NCI-H2196 treated with DMSO at 0.1 percent for 48 hours (cell line): Measurements from ENCODE around the gene RPS17.

Experiments used
- DNase-seq: peaks from one replicate; lab custom pipeline; 2025; ENCODE audit not compliant: unreplicated experiment; lab: John Stamatoyannopoulos, UW

Gene RPS17

DNA sequence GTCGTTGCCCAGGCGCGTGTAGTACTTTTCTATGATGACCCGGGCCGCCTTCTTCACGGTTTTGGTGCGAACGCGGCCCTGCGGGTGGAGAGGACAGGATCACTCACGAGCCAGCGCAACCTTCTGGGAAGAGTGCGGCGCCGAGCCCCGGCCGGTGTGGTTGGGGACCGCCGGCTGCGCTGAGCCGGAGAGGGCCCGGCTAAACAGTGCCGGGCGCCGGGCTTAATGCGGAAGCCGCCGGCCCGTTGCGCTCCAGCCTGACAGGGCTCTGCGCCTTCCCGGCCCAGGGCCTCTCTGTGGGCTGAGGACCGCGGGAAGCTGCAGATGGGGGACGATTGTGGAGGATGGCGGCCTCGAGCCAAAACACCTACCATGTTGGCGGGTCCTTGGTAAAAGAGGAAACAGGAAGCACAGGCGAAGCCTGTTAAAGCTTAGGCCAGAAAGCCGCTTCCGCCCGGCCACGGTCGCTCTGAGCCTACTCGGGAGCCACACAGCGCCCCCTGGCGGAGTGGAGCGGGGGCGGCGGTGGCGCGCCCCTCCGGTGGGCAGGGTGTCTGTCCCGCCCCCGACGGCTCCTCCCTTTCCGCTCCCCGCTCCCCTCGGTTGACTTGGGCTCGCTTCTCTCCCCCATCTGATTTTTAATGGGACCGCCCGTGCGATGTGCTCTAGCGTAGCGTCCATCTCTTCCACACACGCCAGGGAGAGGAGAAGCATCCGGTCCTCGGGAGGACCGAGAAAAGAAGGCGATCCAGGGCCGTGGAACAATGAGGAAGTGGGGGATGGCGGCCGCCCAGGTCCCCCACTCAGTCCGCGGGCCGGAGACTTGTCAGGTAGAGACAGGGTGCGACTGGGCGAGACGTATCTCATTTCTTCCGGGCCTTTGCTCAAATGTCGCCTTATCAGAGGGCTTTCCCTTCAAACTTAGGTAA lies at the start of gene RPS17:
TSS of gene RPS17 (minus strand) at position 403 of the 929 bp plus-strand sequence. CDS start at position 374, 29 bp downstream.
- no peak for DNase-seq

DNA sequence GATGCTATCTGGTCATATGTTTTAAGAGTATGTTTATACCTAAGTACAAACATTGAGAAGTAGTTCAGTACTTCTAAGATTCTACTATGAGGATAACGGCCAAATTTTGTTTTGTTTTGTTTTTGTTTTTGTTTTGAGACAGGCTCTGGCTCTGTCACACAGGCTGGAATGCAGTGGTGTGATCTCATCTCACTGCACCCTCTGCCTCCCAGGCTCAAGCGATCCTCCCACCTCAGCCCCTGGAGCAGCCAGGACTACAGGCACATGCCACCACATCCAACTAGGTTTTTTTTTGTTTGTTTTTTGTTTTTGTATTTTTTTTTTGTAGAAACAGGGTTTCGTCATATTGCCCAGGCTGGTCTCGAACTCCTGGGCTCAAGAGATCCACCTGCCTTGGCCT lies 47.5 kb upstream of the RPS17 start:
- DNase-seq: no peak

DNA sequence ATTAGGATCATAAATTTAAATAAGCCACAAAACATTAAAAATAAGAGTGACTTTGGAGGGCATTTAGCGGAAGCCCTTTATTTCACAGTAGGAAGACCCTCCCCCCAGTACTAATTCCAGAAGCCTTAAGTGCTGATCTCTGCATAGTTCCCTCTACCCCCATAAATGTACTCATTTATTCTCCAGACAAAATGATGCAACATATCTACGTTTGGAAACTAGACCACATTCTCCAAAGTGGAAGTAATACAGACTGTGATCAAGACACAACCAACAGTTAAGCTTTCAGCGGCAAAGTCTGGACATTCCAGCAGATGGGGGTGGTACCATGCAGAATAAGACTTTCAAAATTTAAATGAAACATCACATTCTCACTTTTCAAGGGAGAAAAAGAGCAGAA lies 44.8 kb upstream of the RPS17 start:
- DNase-seq: no peak

DNA sequence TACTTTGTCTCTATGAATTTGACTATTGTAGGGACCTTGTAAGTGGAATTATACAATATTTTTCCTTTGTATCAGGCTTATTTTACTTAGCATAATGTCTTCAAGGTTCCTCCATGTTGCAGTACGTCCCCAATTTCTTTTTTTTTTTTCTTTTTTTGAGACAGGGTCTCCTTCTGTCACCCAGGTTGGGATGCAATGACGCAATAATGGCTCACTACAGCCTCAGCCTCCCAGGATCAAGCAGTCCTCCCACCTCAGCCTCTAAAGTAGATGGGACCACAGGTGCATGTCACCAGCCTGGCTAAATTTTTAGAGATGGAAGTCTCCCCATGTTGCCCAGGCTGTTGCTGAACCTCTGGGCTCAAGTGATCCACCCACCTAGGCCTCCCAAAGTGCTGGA lies 40.5 kb upstream of the RPS17 start:
- DNase-seq: no peak

DNA sequence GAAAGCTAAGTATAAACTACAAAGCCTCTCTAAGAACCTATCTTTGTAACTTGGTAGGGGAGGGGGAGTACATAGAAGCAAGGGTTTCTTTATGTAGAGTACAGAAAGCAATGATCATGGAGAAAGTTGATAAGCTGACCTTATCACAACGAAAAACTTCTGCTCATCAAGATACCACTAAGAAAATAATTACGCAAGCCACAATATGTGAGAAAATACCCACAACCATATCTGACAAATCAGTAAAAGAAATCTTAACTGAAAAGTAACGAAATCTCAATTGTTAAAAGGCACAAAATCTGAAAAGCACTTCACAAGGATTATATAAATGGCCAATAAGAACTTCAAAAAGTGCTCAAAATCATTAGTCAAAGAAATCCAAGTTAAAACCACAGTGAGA lies 35.1 kb upstream of the RPS17 start:
- no peak for DNase-seq

DNA sequence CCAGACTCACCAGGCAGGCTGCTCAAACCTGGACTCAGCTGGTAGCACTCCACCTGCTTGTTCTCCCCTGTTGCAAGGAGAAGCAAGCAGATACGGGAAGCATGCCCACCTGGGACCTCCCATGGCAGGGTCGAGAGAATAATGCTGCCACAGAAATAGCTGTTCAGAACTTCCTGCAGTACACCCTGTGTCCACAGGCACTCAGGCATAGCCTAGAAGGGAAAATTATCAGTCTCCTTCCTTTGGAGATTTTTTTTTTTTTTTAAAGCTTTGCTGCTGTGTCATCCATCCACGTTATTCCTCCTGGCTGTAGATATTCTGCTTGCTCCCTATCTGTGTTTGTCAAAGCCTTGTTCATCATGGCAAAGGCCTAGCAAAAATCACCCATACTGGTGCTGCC lies 32.7 kb upstream of the RPS17 start:
- no peak for DNase-seq

DNA sequence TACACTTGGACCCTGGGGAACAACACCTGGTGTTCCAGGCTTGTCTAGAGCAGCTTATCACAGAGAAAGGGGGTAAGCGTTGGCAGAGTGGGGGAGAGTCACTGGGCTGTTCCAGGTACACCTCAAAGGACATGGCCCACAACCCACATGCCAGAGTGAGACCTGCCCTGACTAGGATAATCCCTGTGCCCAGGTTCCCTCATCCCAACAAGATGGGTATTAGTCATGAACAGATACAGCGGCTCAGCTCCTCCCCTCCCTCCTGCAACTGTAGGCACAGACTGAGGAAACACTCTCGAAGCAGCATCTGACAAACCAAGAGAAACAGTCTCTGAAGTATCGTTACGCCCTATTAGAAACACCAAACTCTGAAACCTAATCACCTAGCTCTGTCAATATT lies 32.1 kb upstream of the RPS17 start:
- no peak for DNase-seq

DNA sequence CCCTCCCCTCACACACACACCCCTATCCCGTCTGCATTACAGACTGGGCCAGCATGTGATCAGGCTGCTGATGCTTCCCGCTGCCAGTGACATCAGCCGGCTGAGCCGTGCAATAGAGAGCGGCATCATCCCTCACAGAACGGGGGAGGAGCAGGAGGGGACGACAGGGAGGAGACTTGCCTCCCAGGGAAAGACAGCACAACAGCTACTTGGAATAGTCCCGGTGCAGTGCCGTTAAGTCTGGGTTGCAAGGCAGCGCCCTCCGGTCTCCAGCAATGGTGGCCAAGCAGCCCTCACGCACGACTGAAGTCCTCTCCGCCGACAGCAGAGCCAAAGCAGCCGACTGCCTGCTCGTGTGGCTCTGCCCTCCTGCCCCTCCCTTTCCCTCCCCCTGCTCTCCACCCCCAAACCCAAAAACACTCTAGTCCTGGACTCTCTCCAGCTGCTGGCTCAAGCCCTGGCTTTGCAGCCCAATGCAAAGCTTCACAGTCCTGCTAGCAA lies 31.5 kb upstream of the RPS17 start:
- peak; percentile 11 for DNase-seq

DNA sequence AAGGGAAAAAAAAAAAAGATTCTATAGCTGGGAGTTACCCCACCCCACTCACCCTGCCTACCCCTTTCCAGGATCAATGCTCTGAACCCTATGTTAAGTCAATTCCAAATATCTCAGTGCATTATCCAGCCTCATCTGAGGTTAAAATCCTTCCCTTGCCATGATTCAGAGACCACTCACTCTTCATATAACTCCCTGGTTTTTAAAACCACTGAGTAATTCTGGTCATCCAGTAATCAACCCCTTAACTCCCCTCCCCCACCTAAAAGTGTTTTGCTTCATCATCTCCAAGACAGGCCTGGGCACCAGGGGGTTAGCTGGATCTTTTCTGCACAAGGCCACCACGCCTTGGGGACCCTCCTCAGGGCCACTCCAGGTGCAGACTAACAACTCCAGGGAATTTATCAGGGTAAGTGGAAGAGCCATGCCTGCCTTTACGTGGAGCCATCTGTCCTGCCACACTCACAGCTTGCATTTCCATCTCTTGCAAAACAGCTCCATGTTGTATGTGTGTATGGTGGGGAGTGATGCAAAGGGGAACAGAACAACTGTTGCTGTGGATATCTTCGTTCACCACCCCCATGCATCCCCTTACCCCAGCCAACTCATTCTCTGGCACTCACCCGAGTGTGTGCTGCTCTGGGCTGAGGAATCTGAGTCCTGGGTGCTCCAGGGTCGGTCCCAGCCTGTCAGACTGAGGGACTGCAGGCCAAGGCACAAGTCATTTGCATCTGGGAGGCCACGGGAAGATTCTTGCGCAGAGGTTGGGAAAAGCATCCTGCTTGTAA lies 30.7 kb upstream of the RPS17 start:
- DNase-seq: no peak

DNA sequence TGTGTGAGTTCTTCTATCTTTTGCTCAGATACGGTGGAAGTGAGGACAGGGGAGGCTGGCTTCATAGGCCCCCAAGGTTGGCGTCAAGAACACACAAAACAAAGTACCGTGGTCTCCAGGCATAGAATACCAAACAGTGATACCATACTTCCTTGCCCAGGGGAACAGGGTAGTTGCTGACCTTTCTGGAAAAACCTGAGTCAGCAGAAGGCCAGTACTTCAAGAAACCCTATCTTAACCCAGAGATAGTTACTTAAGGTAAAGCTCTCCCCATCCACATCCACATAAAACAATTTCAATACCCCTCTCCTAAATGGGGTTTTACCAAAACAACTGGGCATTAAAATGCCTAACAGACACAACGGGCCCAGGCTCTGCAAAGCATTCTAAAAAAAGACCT lies 29.6 kb upstream of the RPS17 start:
- no peak for DNase-seq

DNA sequence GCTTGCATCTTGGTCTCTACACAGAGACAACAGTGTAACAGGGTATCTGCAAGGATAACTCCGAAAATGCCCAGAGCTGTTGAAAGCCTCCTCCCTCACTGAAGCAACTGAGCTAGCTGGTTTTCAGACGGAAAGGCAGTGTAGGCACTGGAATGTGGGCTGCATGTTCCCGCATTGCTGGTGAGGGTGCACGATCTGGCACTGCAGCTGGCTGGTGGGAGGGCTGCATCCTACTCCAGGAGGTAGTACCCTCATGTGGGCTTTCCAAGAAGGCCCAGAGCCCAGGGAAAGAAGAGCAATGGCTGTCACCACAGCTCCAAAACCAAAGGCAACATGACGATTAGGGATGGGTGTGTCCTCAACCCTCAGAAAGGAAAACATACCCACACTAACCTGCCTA lies 28.7 kb upstream of the RPS17 start:
- no peak for DNase-seq

DNA sequence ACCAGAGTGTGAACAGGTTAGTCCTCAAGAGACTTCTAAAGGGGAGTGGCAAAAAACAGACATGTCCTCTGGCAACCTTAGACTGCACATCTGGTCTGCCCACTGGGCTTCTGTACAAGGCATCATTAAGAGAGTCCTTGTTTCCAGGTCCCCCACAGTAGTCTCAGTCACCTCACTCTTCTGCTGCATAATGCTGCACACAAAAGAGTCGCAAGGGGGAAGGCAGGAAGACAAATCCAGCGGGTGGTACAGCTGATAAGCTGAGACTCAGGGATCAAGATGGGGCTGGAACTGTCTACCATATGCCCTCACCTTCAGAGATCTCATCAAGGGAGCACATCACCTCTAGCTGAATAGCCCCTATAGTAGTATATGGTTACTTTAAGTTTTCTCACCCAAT lies 27.4 kb upstream of the RPS17 start:
- DNase-seq: no peak

DNA sequence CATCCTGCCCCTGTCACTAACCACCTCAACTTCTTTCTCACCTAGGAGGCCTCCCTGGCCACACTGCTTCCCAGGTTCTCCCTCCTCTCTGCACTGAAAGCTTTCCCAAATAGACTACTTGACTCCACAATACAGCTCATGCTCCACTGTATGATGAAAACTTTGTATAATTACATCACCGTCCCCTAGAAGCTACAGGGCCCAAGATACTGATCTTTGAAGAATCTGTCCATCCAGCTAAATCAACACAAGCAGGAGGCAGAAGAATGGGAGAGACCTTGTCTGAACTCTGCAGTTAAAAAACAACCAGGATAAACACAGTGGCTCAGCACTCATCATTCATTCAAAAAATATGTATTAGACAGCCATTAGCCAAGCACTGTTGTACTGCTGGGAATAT lies 26.4 kb upstream of the RPS17 start:
- DNase-seq: no peak

DNA sequence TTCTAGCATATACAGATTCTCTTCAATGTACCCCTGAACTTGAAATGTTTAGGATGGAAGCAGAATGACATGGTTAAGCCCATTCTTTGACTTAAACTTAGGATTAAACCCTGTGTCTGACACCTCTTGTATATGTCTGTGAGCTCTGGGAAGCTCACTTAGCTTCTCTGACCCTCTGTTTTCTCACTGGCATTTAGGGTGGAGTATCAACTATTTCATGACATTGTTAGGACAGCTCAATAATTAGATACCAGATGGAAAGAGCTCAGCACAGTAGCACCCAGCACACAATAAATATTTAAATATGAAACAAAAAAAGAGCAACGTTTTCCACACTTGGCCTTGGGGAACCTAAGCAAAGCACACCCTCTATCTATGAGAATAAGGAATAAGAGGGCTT lies 18.2 kb upstream of the RPS17 start:
- DNase-seq: no peak

DNA sequence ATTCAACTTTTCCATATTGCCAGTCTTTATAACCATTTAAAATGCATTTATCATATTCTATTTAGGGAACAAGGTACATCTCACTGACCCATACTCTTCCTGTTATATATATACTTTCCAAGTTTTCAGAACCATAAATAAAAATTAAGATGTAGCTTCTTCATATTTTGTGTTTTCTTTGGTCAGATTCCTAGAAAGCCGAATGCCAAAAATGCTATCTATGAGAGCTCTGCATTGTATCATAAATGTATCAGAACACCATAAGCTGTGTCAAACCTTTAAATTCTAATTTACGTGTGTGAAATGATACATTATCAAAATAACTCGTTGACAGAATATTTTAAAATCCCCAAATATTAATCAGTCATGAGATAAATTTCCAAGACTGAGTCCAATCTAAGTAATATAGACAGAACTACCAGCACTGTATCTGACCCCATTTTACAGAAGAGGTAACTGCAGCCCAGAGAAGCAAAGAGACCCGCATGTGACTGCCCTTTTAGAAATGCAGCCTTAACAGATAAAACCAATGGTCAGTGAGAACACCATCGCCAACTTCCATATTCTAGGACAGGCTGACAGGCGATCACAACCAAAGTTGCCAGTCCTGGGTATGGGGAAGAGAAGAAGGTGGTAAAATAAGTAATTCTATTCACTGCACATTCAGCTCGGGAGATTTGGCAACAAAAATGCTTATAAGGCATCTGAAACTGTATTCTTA lies 16.2 kb upstream of the RPS17 start:
- DNase-seq: no peak

DNA sequence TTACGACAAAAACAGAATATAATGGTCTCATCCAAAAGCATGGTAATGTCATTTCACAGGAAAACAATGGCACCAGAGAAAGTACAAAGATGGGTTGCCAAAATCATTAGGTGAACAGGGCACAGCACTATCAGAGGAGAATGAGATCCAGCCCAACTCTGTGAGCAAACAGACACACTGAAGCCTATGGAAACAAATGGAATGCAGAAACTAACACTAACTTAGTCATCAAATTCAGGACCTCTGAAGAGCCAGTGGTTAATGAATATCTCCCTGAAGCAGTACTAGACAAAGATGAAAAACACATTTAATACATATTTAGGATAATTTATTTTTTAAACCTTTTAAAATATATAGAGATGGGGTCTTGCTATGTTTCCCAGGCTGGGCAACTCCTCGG lies 14.6 kb upstream of the RPS17 start:
- no peak for DNase-seq

DNA sequence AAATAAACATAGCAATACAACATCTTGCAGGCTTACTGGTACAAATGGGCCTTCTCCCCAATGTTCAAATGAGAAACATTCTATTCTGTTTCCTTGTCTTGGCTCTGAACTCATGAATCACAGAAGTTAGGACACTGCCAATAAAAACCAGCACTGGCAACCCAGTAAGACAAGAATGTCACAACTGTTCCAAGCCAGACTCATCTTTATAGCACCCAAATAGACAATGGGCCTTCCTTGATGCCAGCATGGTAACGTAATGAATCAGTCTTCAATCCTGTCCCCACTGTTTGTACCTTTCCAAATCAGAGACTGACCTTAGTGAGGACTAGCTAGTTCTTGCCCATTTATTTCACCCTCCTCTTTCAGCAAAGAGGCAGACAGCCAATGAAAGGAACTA lies 14.1 kb upstream of the RPS17 start:
- DNase-seq: no peak

DNA sequence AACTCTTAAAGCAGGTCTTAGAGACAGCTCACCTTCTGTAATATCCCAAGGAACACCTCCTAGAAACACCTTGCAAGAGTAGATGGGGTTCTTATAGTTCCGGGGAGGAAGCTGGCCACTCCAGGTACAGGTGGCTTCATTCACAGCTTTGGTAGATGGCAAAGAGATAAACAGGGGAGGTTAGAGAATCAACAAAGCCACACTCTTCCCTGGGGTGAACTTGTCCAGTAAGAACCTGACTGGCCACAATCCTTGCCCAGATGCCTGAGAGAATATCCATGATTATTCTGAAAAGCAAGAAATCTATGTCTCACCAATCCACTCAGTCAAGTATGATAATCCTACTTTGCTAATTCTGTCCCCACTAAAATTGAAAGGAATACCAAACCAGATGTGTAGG lies 13.6 kb upstream of the RPS17 start:
- no peak for DNase-seq

DNA sequence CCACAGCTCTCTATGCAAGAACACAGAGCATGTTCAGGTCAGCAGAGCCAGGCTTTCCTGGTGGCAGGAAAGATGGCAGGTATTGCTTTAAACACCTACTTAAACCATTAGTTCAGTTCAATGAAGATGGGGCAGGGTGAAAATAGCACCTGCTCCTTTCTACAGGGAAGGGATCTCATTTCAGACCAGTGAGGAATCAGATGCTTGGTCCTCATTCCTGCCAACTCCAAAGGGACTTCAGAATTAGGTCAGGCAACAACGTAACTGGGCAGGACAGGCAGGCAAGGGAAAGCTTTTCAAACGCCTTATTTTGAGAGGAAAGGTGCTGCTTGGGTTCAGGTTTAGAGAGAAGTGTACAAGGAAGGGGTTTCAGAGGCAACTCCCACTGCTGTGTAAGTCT lies 12.6 kb upstream of the RPS17 start:
- DNase-seq: no peak

DNA sequence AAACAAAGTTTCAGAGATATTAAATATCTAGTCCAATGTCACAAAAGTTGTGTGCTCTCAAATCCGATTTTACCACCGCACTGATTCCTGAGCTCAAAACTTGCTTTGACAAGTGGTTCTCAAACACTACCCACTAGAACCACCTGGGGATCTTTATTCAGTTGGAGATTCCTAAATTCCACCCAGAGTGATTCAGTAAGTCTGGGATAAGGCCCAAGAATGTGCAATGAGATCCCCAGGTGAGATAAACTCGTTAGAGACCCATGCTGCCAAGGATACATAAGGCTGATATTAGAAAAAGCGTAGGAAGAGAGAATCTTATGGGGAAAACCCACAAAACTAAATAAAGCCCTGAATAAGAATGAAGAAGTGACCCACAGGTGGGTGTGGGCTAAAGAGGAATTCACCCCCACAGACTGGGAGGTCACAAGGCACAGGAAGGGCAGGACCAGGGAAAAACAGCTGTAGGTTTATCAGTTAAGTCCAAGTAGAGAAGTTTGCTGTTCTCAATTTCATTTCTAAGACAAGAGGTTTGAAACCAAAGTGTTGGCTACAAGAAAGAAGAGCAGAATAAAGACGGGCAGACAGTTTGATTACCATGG lies 11.5 kb upstream of the RPS17 start:
- no peak for DNase-seq

DNA sequence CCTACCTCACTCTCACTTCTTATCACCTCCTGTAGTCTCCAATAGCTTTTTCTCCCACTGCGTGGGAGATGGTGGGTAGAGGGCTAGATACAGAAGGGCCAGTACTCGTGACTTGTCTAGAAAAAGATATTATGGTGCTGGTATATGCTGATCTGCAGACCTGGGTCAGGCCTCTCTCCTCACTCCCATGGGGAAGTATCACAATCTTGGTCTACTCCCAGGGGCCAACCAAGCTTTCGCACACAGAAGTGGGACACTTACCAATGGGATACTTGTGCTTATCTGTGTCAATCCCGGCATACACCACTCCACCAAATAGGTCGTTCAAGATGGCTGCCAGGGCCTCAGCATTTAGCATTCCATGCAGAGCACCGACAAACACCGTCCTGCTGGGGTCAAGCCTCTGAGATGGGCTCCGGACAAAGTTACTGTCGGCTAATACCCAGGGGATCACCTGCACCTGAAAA lies 9.0 kb upstream of the RPS17 start:
- DNase-seq: no peak
